SU-DHL-6 (cell line): ENCODE results near the gene BMPR1B.

Source experiments
- H2AFZ ChIP-seq: fragments of 200-600 bp; sonication (generic); 2 replicates; pipeline ENCODE4 v1.6.1; 2014; ENCODE audit warnings: low read depth, mild to moderate bottlenecking, moderate library complexity, mixed read lengths, antibody characterized with exemption, low read length; ENCODE audit not compliant: severe bottlenecking
- H3F3A ChIP-seq: fragments of 200-600 bp; shearing (Covaris generic); 2 replicates; pipeline ENCODE4 v1.6.0; 2016; ENCODE audit warnings: antibody characterized with exemption, mild to moderate bottlenecking; ENCODE audit not compliant: insufficient read depth
- H3K27ac ChIP-seq: fragments of 200-600 bp; sonication (generic); 2 replicates; pipeline ENCODE4 v1.5.1; 2016; ENCODE audit warnings: low read depth, mild to moderate bottlenecking, low read length, moderate library complexity, mixed read lengths
- H3K27me3 ChIP-seq: fragments of 200-600 bp; sonication (generic), shearing (Covaris generic); 2 replicates; pipeline ENCODE4 v1.6.0; 2014; ENCODE audit warnings: mild to moderate bottlenecking, low read length
- H3K36me3 ChIP-seq: fragments of 200-600 bp; sonication (generic); 2 replicates; pipeline ENCODE4 v1.6.1; 2014; ENCODE audit warnings: mild to moderate bottlenecking, low read length, mixed read lengths
- H3K4me2 ChIP-seq: fragments of 300-600, 200-600 bp; shearing (Covaris generic), sonication (generic); 2 replicates; pipeline ENCODE4 v1.6.0; 2014; ENCODE audit warnings: low read length, low read depth, mild to moderate bottlenecking; ENCODE audit not compliant: poor library complexity, severe bottlenecking
- H3K4me3 ChIP-seq: fragments of 200-600 bp; sonication (generic); 2 replicates; pipeline ENCODE4 v1.5.1; 2014; ENCODE audit warnings: antibody characterized with exemption, low read length, mild to moderate bottlenecking, mixed read lengths; ENCODE audit not compliant: insufficient read depth, poor library complexity, severe bottlenecking
- H3K79me2 ChIP-seq: fragments of 200-600 bp; sonication (generic); 2 replicates; pipeline ENCODE4 v1.6.1; 2014; ENCODE audit warnings: mild to moderate bottlenecking, low read length, moderate library complexity; ENCODE audit not compliant: insufficient read depth
- H3K9ac ChIP-seq: fragments of 200-600 bp; sonication (generic); 2 replicates; pipeline ENCODE4 v1.7.0; 2014; ENCODE audit warnings: mild to moderate bottlenecking, low read length
- H3K9me2 ChIP-seq: fragments of 200-600 bp; sonication (generic); replicated peaks from 2 replicates; pipeline ENCODE4 v1.6.1; 2014; ENCODE audit warnings: low read length; ENCODE audit not compliant: insufficient read depth
- H3K9me3 ChIP-seq: fragments of 200-600 bp; sonication (generic); 2 replicates; pipeline ENCODE4 v1.6.1; 2014; ENCODE audit warnings: low read length, mixed read lengths; ENCODE audit not compliant: insufficient read depth
- H4K20me1 ChIP-seq: fragments of 200-600 bp; sonication (generic); 2 replicates; pipeline ENCODE4 v1.6.1; 2014; ENCODE audit warnings: low read depth, mild to moderate bottlenecking, antibody characterized with exemption, low read length, moderate library complexity, mixed read lengths
- EZH2phosphoT487 ChIP-seq: fragments of 200-600 bp; sonication (generic), shearing (Covaris generic); conservative IDR thresholded peaks from 2 replicates; pipeline ENCODE4 v1.6.1; 2018; ENCODE audit warnings: mild to moderate bottlenecking, antibody characterized with exemption, low read length, moderate library complexity, mixed read lengths
- TF ChIP-seq, protein P1 (sequence below): fragments of 200-600 bp; sonication (generic); IDR thresholded peaks from one replicate; pipeline ENCODE4 v1.5.1; 2017; ENCODE audit warnings: antibody characterized with exemption, mild to moderate bottlenecking, low read length, moderate library complexity; ENCODE audit not compliant: insufficient read depth, poor library complexity, severe bottlenecking

Gene BMPR1B

DNA sequence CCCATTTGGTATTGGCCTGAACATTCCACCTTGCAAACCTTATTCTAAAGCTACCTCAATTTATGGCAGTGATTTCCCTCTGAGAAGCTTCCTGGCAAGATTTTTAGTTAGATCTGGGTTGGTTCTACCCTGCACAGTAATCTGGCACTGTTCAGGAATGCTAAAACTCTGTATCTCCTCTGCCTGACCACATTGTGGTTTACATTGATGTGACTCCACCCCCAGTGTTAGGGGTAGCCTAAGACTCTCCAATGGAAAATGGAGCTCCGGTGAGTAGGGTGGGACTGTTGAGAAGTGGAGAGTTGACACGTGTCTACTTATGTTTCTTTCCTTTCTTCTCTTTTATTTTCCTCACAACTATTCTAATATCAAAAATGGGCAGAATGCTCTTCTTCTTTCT lies 45.4 kb downstream of the BMPR1B start:
- no peaks in the 10 kb centered on the region for H3K9me3 ChIP-seq
- no peaks in the 10 kb centered on the region for H3F3A ChIP-seq
- no peak overlapping the region for H3K9ac ChIP-seq
- no peak overlapping the region for H3K4me3 ChIP-seq
- no peaks in the 10 kb centered on the region for H3K27me3 ChIP-seq
- H3K79me2 ChIP-seq = no peaks in the 10 kb centered on the region
- no peak overlapping the region for H3K4me2 ChIP-seq
- no peak overlapping the region for H3K27ac ChIP-seq
- no peaks in the 10 kb centered on the region for H4K20me1 ChIP-seq
- no peak overlapping the region for H2AFZ ChIP-seq
- H3K9me2 ChIP-seq = no peaks in the 10 kb centered on the region
- no peaks in the 10 kb centered on the region for H3K36me3 ChIP-seq
- no peak for TF ChIP-seq EZH2phosphoT487
- TF ChIP-seq, protein P1, sequence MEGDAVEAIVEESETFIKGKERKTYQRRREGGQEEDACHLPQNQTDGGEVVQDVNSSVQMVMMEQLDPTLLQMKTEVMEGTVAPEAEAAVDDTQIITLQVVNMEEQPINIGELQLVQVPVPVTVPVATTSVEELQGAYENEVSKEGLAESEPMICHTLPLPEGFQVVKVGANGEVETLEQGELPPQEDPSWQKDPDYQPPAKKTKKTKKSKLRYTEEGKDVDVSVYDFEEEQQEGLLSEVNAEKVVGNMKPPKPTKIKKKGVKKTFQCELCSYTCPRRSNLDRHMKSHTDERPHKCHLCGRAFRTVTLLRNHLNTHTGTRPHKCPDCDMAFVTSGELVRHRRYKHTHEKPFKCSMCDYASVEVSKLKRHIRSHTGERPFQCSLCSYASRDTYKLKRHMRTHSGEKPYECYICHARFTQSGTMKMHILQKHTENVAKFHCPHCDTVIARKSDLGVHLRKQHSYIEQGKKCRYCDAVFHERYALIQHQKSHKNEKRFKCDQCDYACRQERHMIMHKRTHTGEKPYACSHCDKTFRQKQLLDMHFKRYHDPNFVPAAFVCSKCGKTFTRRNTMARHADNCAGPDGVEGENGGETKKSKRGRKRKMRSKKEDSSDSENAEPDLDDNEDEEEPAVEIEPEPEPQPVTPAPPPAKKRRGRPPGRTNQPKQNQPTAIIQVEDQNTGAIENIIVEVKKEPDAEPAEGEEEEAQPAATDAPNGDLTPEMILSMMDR = no peak

DNA sequence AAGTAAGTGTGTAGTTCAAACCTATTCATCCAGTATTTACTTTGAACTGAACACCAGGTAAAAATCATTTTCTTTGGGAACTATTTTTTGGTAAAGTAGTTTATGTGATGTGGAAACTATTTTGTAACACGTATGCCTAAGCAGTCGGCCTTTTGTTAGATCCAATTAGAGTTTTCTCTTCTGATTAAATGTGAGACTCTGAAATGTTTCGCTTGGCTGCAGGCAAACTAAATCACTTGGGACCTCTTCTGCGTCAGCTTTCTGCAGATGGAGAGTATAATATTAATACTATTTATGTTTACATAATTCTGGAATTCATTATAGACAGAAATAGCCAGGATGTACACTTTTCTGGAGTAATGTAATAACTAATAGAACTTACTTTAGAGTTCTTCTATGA lies 46.9 kb downstream of the BMPR1B start:
- H3K9me3 ChIP-seq = no peaks in the 10 kb centered on the region
- H3K4me3 ChIP-seq = no peak overlapping the region
- no peak overlapping the region for H3K9ac ChIP-seq
- H3K36me3 ChIP-seq = no peaks in the 10 kb centered on the region
- H3K79me2 ChIP-seq = no peaks in the 10 kb centered on the region
- H3K4me2 ChIP-seq = no peak overlapping the region
- no peaks in the 10 kb centered on the region for H3K9me2 ChIP-seq
- H3F3A ChIP-seq = no peaks in the 10 kb centered on the region
- no peak overlapping the region for H3K27ac ChIP-seq
- no peak for TF ChIP-seq EZH2phosphoT487
- TF ChIP-seq, protein P1 = no peak
- no peak overlapping the region for H2AFZ ChIP-seq
- H4K20me1 ChIP-seq = no peaks in the 10 kb centered on the region
- no peaks in the 10 kb centered on the region for H3K27me3 ChIP-seq

DNA sequence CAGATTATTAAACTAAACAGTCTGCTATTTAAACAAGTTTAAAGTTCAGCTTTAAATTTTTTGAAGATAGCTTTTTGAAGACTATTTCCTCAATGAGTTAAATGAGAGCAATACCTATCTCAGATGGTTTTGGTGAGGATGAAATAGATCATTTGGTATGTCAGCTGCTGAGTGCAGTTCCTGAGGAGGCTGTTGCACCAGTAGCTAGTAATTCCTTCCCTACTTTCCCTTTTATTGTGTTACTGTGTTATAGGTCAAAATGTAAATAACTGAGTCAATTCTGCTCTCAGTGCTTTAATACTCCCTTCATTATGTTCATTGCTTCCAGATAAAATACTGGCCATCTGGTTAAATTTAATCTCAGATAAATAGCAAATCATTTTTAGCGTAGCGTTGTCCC lies 48.6 kb downstream of the BMPR1B start:
- Histone ChIP-seq H3K79me2 (no peaks in the 10 kb centered on the region), H3K4me3 (no peak overlapping the region), H3K27ac (no peak overlapping the region), H3K9me2 (no peaks in the 10 kb centered on the region), H3F3A (no peaks in the 10 kb centered on the region), H3K36me3 (no peaks in the 10 kb centered on the region), H3K9ac (no peak overlapping the region), H2AFZ (no peak overlapping the region), H3K9me3 (no peaks in the 10 kb centered on the region), H3K4me2 (no peak overlapping the region), H4K20me1 (no peaks in the 10 kb centered on the region), H3K27me3 (no peaks in the 10 kb centered on the region)
- TF ChIP-seq, protein P1 = no peak
- no peak for TF ChIP-seq EZH2phosphoT487
